Measurements from ENCODE around the gene MYORG. TPM values are rescaled to one million over a fixed set of nuclear protein-coding genes. Genes with fewer than 3 reads are reported as not detected.
"Not testable (repeated sequence)": the region's sequence is repeated elsewhere in the genome, so short reads cannot be mapped to it uniquely, and the experiment has no call there.

Gene MYORG
- total RNA-seq, 1 experiment from 2014 or later = 1.5 TPM

DNA sequence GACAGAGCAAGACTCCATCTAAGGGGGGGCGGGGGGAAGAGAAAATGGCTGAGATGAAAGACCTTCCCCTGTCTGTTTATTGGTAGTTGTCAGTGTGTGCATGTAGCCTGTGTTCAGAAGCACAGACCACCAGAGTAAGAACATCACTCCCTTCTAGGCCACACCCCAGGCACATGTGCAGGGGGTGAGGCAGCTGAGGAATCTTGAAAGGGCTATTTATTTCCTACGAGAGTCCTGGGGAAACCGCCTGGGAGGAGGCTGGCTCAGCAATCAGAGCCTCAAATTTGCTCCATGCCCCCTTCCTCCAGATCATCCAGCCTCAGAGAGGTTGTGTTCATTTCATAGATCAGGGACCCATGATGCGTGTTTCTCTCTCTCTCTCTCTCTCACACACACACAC is 7.1 kb downstream of the MYORG start:
- no peak for DNase-seq (ENCODE audit: low read depth)

DNA sequence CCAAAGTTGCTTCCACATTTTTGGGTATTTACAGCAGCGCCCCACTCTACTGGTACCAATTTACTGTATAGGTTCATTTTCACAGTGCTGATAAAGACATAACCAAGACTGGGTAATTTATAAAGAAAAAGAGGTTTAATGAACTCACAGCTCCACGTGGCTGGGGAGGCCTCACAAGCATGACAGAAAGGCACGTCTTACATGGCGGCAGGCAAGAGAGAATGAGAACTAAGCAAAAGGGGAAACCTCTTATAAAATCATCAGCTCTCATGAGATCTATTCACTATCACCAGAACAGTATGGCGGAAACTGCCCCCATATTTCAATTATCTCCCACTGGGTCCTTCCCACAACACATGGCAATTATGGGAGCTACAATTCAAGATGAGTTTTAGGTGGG is 7.9 kb downstream of the MYORG start:
- not testable (repeated sequence) for DNase-seq (ENCODE audit: low read depth)

DNA sequence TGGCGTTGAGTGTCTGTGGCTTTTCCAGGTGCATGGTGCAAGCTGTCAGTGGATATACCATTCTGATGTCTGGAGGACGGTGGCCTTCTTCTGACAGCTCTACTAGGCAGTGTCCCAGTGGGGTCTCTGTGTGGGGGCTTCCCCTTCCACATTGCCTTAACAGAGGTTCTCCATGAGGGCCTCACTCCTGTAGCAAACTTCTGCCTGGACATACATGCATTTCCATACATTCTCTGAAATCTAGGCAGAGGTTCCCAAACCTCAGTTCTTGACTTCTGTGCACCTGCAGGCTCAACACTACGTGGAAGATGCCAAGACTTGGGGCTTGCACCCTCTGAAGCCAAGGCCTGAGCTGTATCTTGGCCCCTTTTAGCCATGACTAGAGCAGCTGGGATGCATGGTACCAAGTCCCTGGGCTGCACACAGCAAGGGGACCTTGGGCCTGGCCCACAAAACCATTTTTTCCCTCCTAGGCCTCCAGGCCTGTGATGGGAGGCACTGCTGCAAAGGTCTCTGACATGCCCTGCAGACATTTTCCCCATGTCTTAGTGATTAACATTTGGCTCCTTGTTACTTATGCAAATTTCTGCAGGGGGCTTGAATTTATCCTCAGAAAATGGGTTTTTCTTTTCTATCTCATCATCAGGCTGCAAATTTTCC is 8.8 kb downstream of the MYORG start:
- DNase-seq (ENCODE audit: low read depth) = not testable (repeated sequence)

DNA sequence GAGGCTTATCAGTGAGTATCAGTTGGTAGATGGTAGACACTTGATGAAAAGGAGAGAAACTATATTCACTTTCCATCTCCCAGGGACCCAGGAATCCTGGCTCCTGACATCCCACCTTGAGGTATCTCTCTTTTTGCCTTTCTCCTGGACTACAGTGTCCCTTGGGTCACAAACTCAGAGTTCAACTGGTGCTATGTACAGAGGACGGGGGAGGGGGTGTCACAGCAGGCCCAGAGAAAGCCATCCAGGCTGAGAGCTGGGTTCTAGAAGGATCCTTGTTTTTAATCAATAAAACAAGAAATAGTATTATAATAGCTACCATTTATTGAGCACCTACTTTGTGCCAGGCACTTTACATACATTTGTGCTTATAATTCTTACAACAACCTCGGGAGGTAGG is 10.3 kb downstream of the MYORG start:
- no peak for DNase-seq (ENCODE audit: low read depth)

DNA sequence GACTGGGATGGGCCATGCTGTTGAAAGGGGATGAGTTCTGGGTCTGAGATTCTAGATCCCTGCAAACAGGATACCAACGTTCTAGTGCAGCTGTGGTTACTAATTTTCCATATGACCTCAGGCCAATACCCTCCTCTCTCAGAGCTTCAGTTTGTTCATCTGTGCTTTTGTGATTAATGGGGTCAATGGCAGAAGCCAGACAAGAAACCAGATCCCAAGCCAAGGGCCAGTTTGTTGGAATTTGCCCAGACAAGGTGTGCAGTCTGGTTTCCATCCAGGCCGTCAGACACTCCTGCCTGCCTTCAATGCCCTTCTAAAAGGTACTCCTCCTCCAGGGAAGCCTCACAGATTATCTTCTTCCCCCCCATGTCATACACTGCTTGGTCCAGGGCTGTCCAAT is 11.4 kb downstream of the MYORG start:
- DNase-seq (ENCODE audit: low read depth) = no peak

DNA sequence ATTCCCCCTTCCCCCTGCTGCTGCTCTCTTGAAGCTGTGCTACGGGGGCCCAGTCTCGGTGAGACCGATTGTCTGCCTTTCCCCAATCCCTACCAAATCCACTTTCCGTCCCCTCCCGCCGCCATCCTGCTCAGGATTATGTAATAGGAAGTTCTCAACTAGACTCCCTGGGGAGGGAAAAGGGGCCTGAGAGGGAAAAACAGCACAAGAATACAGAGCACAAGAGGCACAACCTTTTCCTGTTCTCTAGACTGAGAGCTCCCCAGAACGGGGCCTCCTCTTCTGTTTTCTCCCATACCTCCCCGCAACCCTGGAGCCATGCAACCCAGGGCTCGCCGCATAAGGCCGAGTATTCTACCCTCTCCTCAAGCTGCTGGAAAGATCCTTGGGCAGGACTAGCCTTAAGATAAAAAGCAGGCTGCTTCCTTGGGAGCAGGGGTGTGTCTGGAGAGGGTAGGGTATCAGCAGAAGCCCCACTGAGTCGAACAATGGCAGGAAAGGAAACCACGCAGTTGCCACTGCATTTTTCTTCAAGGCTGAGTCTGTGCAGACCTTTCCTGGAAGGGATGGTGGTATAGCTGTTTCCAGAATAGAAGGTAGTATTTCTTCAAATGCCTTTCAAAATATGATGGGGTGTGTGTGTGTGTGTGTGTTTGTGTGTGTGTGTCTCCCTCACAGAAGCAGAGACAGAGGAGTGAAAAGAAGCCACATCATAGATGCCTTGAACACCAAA is 12.9 kb downstream of the MYORG start:
- DNase-seq (ENCODE audit: low read depth) = no peak

DNA sequence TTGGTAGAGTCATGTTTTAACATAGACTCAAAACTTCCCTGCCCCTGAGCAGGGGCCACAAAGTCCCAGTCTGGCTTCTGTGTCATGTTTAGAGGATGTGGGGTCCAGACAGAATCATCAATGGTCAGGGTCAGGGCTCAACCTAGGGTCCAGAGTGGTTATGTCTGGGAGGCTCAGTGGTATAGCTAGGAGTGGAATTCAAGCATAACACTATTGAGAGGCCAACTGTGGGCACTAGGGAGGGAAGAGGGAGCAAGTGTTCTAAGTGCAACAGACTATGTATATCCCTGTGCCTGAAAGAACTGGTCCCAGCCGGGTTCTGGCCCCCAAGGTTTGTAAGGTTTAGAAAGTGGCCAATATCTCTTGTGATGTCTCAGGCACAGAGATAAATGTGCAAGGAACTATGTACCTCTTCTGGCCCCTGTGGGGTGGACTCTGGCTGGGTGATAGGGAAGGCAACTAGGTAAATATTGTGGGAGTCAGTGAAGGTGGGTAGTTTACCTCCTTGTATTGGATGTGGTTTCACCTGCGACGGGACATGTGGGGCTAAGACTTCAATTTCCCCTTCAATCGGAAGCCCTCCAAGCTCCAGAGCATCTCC is 14.0 kb downstream of the MYORG start:
- no peak for DNase-seq (ENCODE audit: low read depth)

DNA sequence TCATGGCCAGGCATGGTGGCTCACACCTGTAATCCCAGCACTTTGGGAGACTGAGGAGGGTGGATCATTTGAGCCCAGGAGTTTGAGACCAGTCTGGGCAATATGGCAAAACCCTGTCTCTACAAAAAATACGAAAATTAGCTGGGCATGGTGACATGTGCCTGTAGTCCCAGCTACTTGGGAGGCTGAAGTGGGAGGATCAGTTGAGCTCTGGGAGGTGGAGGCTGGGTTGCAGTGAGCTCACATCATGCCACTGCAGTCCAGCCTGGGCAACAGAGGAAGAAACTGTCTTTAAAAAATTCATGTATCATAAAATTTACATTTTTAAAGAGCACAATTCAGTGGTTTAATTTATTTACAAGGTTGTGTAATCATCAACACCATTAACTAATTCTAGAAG is 23.7 kb downstream of the MYORG start:
- DNase-seq (ENCODE audit: low read depth) = not testable (repeated sequence)

DNA sequence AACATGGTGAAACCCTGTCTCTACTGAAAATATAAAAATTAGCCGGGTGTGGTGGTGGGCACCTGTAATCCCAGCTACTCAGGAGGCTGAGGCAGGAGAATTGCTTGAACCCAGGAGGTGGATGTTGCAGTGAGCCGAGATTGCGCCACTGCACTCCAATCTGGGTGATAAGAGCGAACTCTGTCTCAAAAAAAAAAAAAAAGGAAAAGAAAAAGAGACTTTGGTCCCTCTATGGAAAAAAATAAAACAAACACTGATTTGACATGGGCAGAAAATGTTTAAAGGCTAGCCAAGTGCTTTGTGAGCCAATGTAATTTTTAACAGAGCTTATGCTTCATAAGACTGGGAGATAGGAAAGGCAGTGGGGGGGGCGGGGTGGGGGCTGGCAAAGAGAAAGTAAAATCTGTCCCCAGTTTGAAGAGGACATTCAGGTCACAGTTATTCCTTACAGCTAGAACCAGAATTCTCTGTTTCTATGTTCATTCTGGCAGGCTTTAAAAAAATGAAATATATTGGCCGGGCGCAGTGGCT is 24.5 kb downstream of the MYORG start:
- DNase-seq (ENCODE audit: low read depth) = not testable (repeated sequence)

DNA sequence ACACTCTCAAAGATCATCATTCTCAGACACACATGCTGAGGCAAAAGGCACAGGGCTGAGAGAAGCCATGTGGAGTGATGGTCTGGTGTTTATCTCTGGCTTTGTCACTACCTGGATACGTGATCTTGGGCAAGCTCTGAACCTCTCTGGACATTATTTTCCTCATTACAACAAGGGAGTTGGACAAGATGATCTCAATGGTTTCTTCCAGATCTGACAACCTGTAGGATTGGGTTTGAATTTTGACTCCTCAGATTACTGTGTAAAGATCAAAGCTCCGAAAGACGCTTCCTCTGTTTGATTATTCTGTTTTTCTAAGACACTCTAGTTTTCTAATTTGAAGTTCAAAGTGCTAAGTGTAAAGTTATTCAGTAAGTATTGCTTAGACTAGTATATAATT is 27.4 kb downstream of the MYORG start:
- no peak for DNase-seq (ENCODE audit: low read depth)

DNA sequence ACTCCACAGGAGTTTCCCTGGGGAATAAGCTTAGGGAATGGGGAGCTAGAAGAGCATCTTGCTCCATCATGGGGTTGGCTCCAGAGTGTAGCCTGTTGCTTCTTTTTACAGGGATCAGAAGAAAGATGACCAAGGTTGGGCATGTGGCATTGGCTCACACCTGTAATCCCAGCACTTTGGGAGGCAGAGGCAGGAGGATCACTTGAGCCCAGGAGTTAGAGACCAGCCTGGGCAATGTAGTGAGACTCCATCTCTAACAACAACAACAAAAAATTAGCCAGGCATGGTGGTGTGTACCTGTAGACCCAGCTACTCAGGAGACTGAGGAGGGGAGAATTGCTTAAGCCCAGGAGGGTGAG is 28.9 kb downstream of the MYORG start:
- no peak for DNase-seq (ENCODE audit: low read depth)

DNA sequence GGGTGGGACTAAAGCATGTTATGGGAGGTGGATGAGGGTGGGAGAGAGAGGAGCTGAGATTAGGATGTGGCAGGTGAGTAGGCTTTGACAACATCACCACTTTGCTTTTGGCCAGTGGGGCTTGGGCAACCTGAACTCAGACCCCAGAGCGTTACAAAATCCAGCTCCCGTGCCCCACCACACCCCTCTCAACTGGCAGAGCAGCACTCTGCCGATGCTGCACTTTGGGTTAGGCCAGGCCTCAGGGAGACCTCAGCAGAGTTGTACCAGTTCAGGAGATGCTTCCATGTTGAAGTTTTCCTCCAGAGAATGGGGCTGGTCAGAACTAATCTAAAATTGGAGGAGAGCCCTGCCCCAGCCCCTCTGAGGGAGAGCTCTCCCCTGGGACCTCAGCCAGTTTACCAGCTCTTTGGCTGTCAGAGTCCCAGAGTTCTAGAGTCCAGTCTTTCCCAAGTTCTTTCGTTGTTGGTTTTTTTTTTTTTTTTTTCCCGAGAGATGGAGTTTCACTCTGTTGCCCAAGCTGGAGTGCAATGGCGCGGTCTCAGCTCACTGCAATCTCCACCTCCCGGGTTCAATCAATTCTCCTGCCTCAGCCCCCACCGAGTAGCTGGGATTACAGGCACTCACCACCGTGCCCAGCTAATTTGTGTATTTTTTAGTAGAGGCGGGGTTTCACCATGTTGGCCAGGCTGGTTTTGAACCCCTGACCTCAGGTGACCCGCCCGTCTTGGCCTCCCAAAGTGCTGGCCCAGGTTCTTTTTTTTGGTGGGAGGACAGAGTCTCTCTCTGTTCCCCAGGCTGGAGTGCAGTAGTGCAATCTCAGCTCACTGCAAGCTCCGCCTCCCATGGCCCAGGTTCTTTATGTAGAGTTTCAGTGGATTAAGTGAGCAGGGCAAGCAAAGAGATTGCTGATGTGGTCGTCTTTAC is 29.6 kb downstream of the MYORG start:
- no peak for DNase-seq (ENCODE audit: low read depth)

DNA sequence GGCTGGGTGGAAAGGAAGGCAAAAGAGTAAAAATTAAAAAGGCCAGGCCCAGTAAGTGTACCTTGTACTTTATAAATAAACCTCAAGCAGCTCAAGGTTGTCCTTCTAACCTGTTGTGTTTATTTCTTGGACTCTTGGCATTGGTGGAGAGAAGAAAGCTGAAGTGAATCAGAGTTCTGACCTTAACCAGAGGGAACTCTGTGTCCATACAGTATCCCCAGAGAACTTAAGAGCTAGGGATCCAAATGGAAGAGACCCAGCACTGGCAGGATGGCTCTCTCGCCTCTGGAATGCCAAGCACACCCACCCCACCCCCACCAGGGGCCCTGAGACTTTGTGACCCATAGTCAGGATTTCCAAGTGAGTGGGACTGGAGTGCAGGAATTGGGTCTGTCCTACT is 33.1 kb downstream of the MYORG start:
- DNase-seq (ENCODE audit: low read depth) = no peak

DNA sequence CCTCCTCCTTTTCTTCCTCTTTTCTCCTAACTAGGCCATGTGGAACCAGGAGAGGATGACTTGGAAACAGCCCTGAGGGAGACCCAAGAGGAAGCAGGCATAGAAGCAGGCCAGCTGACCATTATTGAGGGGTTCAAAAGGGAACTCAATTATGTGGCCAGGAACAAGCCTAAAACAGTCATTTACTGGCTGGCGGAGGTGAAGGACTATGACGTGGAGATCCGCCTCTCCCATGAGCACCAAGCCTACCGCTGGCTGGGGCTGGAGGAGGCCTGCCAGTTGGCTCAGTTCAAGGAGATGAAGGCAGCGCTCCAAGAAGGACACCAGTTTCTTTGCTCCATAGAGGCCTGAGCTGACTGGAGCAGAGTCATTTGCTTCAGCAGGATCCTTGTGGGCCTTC is 33.6 kb downstream of the MYORG start:
- DNase-seq (ENCODE audit: low read depth) = no peak

DNA sequence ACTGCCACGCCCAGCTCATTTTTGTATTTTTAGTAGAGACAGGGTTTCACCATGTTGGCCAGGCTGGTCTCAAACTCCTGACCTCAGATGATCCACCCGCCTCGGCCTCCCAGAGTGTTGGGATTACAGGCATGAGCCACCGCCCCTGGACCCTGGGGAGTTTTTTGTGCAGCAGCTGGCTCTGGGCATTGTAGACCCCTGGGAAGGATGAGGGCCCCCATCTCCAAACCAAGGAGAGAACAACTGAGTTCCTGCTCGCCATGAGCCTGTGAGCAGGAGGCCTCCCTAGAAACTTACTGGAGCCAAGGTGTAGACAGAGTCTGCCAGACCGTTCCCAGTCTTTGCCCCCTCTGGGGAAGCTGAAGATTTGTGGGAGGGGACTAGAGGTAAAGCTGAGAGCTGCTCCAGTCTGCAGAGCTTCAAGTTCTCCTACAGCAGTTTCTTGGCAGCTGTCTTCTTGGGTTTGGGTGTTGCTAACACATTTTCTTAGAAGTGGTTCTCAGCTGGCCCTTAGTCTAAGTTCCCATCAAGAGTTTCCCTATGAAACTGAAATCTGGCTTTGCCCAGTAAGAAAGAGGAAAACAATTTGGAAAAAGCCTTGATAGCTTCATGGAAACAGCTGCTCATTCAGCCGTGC is 34.9 kb downstream of the MYORG start:
- no peak for DNase-seq (ENCODE audit: low read depth)

DNA sequence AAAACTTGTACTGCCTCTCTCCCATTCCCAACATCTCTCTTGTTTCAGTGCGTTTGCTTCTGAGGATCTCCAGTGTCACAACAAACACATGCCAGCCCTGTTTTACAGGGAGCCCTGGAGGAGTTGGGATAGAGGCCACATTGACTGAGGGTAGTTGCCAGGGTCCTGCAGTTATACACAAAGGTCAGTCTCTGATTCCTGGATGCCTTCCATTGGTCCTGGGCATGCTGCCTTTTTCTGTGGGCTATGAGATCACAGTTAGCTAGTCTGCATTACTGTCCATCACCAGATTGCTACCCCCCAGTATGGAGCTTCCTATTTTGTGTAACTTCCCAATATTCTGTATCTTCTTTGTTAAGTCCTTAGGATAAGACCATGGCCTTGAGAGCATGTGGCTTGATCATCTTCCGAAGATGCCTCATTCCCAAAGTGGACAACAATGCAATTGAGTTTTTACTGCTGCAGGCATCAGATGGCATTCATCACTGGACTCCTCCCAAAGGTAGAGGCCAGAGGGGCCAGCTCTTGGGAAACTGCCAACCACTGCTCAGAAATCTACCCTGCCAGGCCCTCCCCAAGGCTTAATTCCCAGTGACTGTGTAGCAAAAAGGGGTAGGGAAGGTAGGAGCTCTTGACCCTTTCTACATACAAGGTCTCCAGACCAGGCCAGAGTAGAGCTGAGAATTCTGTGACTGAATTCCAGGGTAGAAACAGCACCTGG is 37.9 kb downstream of the MYORG start:
- DNase-seq (ENCODE audit: low read depth) = no peak

DNA sequence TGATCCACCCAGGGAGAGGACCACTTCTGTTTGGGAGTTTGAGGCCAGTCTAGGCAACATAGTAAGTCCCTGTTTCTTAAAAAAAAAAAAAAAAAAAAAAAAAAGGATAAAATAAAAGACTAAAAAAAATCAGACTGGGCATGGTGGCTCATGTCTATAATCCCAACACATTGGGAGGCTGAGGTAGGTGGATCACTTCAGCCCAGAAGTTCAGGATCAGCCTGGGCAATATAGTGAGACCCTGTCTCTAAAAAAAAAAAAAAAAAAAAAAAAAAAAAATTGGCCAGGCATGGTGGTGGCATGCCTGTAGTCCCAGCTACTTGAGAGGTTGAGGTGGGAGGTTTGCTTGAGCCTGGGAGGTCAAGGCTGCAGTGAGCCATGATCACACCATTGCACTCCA is 38.6 kb downstream of the MYORG start:
- not testable (repeated sequence) for DNase-seq (ENCODE audit: low read depth)

DNA sequence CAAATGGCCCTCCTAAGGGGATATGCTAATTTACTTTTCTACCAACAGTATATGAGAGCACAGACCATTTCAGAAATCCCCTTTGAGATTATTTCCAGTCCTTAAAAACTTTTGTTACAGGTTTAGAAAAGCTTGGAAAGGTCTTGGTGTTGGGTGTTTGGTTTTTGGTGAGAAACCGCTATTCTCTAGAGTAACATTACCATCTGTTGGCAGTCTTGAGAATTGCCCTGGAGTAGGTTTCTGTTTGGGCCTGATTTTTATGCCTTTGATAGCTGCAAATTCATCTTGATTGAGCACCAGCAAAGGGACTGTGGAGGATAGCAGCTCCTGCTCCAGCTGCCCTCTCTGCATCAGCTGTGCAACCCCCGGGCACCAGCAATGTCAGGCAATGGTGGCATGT is 39.3 kb downstream of the MYORG start:
- DNase-seq (ENCODE audit: low read depth) = peak; percentile 20

DNA sequence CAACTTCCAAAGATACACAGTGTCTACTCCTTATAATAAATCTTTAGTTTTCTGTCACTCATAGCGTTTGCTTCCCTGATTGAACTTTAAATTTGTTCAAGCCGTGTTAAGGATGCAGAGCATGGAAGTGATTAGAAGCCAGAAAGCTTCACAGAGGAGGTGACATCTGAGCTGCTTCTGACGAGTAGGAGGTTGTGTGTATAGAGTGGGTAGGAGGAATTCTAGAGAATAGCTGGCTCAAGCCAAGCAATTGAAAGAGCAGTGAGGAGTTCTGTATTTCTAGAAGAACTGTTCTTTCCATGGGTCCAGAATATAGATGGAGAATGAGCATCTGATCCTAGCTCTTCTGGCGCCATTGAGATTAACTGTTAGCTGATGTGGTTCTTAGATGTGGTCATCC is 41.3 kb downstream of the MYORG start:
- no peak for DNase-seq (ENCODE audit: low read depth)

DNA sequence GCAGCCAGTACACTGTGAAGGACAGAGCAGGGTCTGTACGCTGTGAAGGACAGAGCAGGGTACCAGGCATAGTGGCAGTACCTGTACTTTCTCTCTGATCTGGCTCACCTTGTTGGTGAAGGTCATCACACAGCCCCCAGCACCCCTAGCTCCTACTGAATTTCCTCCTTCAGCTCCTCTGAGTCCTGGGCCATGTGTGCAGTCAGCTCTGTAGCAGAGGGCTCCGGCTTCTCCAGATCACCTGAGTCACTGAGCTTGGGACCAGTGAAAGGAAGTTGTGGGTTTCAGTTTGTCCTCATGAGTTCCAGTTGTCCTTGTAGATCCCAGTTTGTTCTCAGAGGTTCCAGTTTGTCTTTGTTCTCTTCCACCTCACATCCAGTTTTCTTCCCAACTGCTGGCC is 41.8 kb downstream of the MYORG start:
- no peak for DNase-seq (ENCODE audit: low read depth)
